Keratinocyte (primary cell): ENCODE results near the gene RNF14. TPM values are rescaled to one million over a fixed set of nuclear protein-coding genes. Genes with fewer than 3 reads are reported as not detected.
A peak's percentile ranks its signal among the peaks of the same experiment; 100 is the strongest.

ENCODE experiments used
- DNase-seq: peaks from one replicate; pipeline ENCODE4 v3.0.0-alpha.2; 2011; ENCODE audit warnings: low read depth, missing footprints, low spot score
- FAIRE-seq: peaks from 2 replicates; lab custom pipeline; 2011; peaks lifted over from hg19 to GRCh38; lab: Jason Lieb, UNC
- H2AFZ ChIP-seq: 2 replicates; pipeline ENCODE4 v1.6.0; 2012; ENCODE audit warnings: low read length, control low read depth, inconsistent platforms; ENCODE audit not compliant: control insufficient read depth
- H3K27ac ChIP-seq: 2 replicates; pipeline ENCODE4 v1.5.1; 2011; ENCODE audit warnings: low read length; ENCODE audit not compliant: control insufficient read depth, insufficient read depth
- H3K27me3 ChIP-seq: 3 replicates; pipeline ENCODE4 v1.6.0; 2011; ENCODE audit warnings: low read length; ENCODE audit not compliant: control insufficient read depth, insufficient read depth; ENCODE audit errors: extremely low read depth
- H3K36me3 ChIP-seq, 2 experiments: 2 replicates in 1 of 2; 3 replicates in 1 of 2; pipeline ENCODE4 v1.5.1; 2011; ENCODE audit warnings: low read length in 2 of 2, mild to moderate bottlenecking in 1 of 2; ENCODE audit not compliant: control insufficient read depth in 2 of 2, insufficient read depth in 2 of 2; ENCODE audit errors: extremely low read depth in 1 of 2
- H3K4me1 ChIP-seq: 3 replicates; pipeline ENCODE4 v1.5.1; 2011; ENCODE audit warnings: low read length; ENCODE audit not compliant: control insufficient read depth, insufficient read depth; ENCODE audit errors: extremely low read depth
- H3K4me2 ChIP-seq: 3 replicates; pipeline ENCODE4 v1.6.0; 2011; ENCODE audit warnings: low read depth, low read length; ENCODE audit not compliant: control insufficient read depth, insufficient read depth; ENCODE audit errors: extremely low read depth
- H3K4me3 ChIP-seq, 3 experiments: fragments of 200-600 bp in 1 of 3; sonication (generic) in 1 of 3; 2 replicates in 2 of 3; 3 replicates in 1 of 3; pipeline ENCODE4 v1.5.1; 2011 to 2016; ENCODE audit warnings: low read length in 3 of 3, mild to moderate bottlenecking in 3 of 3, control low read depth in 2 of 3, inconsistent platforms in 1 of 3, low read depth in 1 of 3, mixed read lengths in 1 of 3, mixed run types in 1 of 3, moderate library complexity in 1 of 3; ENCODE audit not compliant: control insufficient read depth in 2 of 3, insufficient read depth in 2 of 3; ENCODE audit errors: extremely low read depth in 1 of 3
- H3K79me2 ChIP-seq: 2 replicates; pipeline ENCODE4 v1.6.0; 2012; ENCODE audit warnings: low read length; ENCODE audit not compliant: control insufficient read depth, insufficient read depth
- H3K9ac ChIP-seq: 3 replicates; pipeline ENCODE4 v1.6.0; 2011; ENCODE audit warnings: low read length; ENCODE audit not compliant: control insufficient read depth, insufficient read depth; ENCODE audit errors: extremely low read depth
- H3K9me1 ChIP-seq: 3 replicates; pipeline ENCODE4 v1.6.0; 2011; ENCODE audit warnings: low read length; ENCODE audit not compliant: control insufficient read depth, insufficient read depth; ENCODE audit errors: extremely low read depth
- H3K9me3 ChIP-seq: 2 replicates; pipeline ENCODE4 v1.5.1; 2012; ENCODE audit warnings: low read depth, low read length; ENCODE audit not compliant: control insufficient read depth
- H4K20me1 ChIP-seq: 3 replicates; pipeline ENCODE4 v1.6.0; 2011; ENCODE audit warnings: low read length; ENCODE audit not compliant: control insufficient read depth, insufficient read depth; ENCODE audit errors: extremely low read depth
- EZH2 ChIP-seq: IDR thresholded peaks from one replicate; pipeline ENCODE4 v1.6.1; 2012; ENCODE audit warnings: inconsistent platforms, mild to moderate bottlenecking, low read length, moderate library complexity
- dilution Hi-C: fragments of 300-500 bp; cut with MboI; formaldehyde crosslinking; loops from one replicate; pipeline ENCODE4 v1.7.0; 2020; ENCODE audit warnings: low sequenced_read_pairs; ENCODE audit not compliant: extremely low pct_ligation_motif_present
- polyA plus RNA-seq, 5 experiments: library from polyadenylated mRNA; depleted of rRNA in 3 of 5; stranded (reverse) in 3 of 5; stranded (forward) in 1 of 5; unstranded in 1 of 5; fragments of >200 nt; gene quantifications; 1 replicate in 1 of 5; 2 replicates in 3 of 5; 3 replicates in 1 of 5; pipeline versions ENCODE4 v1.2.1 to v1.2.3, GENCODE V29; 2011 to 2012; ENCODE audit warnings: missing spikeins in 2 of 5, low read depth in 1 of 5, low replicate concordance in 1 of 5
- TF ChIP-seq, protein P1 (sequence below), 3 experiments: IDR thresholded peaks in 1 of 3; conservative IDR thresholded peaks in 1 of 3; optimal IDR thresholded peaks in 1 of 3; 2 replicates in 2 of 3; 3 replicates in 1 of 3; pipeline versions ENCODE3 to v1.5.1; 2011; ENCODE audit warnings: low read length in 3 of 3, mild to moderate bottlenecking in 3 of 3, moderate library complexity in 2 of 3, control low read depth in 1 of 3, inconsistent platforms in 1 of 3; ENCODE audit not compliant: insufficient read depth in 2 of 3; ENCODE audit errors: extremely low read depth in 1 of 3

RNF14 gene
- polyA plus RNA-seq, 1 donor (not counting 4 experiments of a cell fraction or from before 2014, with no cell fraction given) = 65.8 TPM

DNA sequence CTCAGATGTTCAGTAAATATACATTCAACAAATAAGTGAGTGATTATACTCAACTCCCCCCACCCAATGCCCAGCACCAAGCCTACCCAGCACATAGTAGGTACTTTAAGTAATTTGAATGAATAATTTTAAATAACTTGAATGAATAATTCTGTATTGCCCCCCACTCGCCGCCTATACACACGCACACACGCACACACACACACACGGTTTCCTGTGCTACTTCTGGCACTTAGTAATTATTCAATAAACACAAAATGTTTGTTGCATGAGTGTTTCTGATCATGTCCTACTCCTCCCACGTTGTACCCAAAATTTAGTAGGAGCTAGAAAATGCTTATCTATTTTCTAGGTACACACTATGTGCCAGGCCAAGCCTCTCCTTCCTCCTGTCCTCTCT lies 27.1 kb upstream of the RNF14 start:
- H3K27ac ChIP-seq = no peak overlapping the region
- dilution Hi-C loops = no loop called here
- H3K9me3 ChIP-seq = no peaks in the 10 kb centered on the region
- FAIRE-seq (no peak), DNase-seq (no peak)
- H3K36me3 ChIP-seq = peaks cover 12 to 22% of the 10 kb centered on the region in 2 experiments
- no peak overlapping the region for H2AFZ ChIP-seq
- no peaks in the 10 kb centered on the region for H4K20me1 ChIP-seq
- peaks cover 29% of the 10 kb centered on the region for H3K4me1 ChIP-seq
- no peak overlapping the region for H3K4me3 ChIP-seq
- no peaks in the 10 kb centered on the region for H3K79me2 ChIP-seq
- H3K27me3 ChIP-seq = no peaks in the 10 kb centered on the region
- no peak overlapping the region for H3K9ac ChIP-seq
- H3K9me1 ChIP-seq = no peaks in the 10 kb centered on the region
- no peak for TF ChIP-seq EZH2
- TF ChIP-seq, protein P1, sequence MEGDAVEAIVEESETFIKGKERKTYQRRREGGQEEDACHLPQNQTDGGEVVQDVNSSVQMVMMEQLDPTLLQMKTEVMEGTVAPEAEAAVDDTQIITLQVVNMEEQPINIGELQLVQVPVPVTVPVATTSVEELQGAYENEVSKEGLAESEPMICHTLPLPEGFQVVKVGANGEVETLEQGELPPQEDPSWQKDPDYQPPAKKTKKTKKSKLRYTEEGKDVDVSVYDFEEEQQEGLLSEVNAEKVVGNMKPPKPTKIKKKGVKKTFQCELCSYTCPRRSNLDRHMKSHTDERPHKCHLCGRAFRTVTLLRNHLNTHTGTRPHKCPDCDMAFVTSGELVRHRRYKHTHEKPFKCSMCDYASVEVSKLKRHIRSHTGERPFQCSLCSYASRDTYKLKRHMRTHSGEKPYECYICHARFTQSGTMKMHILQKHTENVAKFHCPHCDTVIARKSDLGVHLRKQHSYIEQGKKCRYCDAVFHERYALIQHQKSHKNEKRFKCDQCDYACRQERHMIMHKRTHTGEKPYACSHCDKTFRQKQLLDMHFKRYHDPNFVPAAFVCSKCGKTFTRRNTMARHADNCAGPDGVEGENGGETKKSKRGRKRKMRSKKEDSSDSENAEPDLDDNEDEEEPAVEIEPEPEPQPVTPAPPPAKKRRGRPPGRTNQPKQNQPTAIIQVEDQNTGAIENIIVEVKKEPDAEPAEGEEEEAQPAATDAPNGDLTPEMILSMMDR (optimal IDR thresholded peaks at IDR 0.05 in 1 of 3, IDR thresholded peaks at IDR 0.05 in 1 of 3, conservative IDR thresholded peaks at IDR 0.05 in 1 of 3; ENCODE audit: extremely low read depth in 1 of 3, insufficient read depth in 2 of 3, low read length in 3 of 3) = no peak
- no peak overlapping the region for H3K4me2 ChIP-seq

DNA sequence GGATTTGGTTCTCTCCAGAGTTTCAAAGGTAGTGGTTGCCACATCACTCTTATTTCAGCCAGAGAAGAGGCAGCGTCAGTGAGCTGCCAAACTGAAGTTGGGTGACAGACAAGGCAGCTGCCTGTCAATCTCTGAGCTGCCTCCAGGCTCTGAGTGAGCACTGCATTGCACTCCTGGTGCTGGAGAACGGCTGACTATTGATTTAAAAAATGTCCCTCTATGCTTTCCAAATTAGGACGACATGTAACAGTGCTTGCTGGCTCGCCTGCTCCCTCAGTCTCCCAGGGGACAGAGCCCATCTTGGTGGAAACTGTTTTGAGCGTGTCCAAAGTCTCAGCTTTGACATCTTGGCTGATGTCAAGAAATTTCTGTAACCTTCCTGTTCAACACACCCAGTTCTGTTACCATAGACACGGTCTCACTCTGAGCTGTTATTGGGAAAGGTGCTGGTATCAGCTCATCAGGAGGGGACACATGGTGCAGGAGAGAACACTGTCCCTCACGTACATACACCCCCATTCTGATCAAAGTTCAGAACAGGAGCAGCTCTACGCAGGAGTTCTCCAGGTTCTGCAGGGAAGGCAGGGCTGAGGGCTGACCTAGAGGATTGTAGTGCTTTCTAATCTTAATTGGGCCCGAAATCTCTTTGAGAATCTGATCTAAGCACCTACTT lies 26.6 kb upstream of the RNF14 start:
- dilution Hi-C loops = no loop called here
- Histone ChIP-seq H3K9me3 (no peaks in the 10 kb centered on the region), H3K9ac (no peak overlapping the region), H4K20me1 (no peaks in the 10 kb centered on the region), H3K27me3 (no peaks in the 10 kb centered on the region), H3K9me1 (no peaks in the 10 kb centered on the region), H3K4me2 (no peak overlapping the region), H3K4me1 (peaks cover 29% of the 10 kb centered on the region), H3K36me3 (peaks cover 7 to 17% of the 10 kb centered on the region in 2 experiments), H3K4me3 (no peak overlapping the region), H2AFZ (no peak overlapping the region), H3K27ac (no peak overlapping the region), H3K79me2 (no peaks in the 10 kb centered on the region)
- no peak for TF ChIP-seq EZH2
- TF ChIP-seq, protein P1 (optimal IDR thresholded peaks at IDR 0.05 in 1 of 3, IDR thresholded peaks at IDR 0.05 in 1 of 3, conservative IDR thresholded peaks at IDR 0.05 in 1 of 3; ENCODE audit: extremely low read depth in 1 of 3, insufficient read depth in 2 of 3, low read length in 3 of 3) = no peak
- peak; percentile 60 for FAIRE-seq
- no peak for DNase-seq
